DOHH2 (cell line): ENCODE measurements around the gene WDR89.

Experiments used
- H3F3A ChIP-seq: fragments of 200-600 bp; sonication (generic), shearing (Covaris generic); 2 replicates; pipeline ENCODE4 v1.6.0; 2016; ENCODE audit warnings: antibody characterized with exemption, mild to moderate bottlenecking; ENCODE audit not compliant: control insufficient read depth, insufficient read depth
- H3K27ac ChIP-seq: fragments of 200-600 bp; sonication (generic); 2 replicates; pipeline ENCODE4 v1.5.1; 2014; ENCODE audit warnings: low read depth, mild to moderate bottlenecking, low read length, moderate library complexity
- H3K27me3 ChIP-seq: fragments of 200-600 bp; sonication (generic); 2 replicates; pipeline ENCODE4 v1.6.1; 2014; ENCODE audit warnings: mild to moderate bottlenecking, low read length, mixed read lengths; ENCODE audit not compliant: control insufficient read depth
- H3K36me3 ChIP-seq: fragments of 200-600 bp; sonication (generic); 2 replicates; pipeline ENCODE4 v1.6.1; 2014; ENCODE audit warnings: mild to moderate bottlenecking, low read length, moderate library complexity, mixed read lengths; ENCODE audit not compliant: control insufficient read depth
- H3K4me1 ChIP-seq: fragments of 200-600 bp; sonication (generic); 2 replicates; pipeline ENCODE4 v1.6.1; 2014; ENCODE audit warnings: mild to moderate bottlenecking, low read length, mixed read lengths; ENCODE audit not compliant: control insufficient read depth
- H3K4me2 ChIP-seq: fragments of 200-600 bp; sonication (generic); 2 replicates; pipeline ENCODE4 v1.6.0; 2014; ENCODE audit warnings: mild to moderate bottlenecking, low read length, moderate library complexity
- H3K4me3 ChIP-seq: fragments of 200-600 bp; sonication (generic); 2 replicates; pipeline ENCODE4 v1.5.1; 2014; ENCODE audit warnings: mild to moderate bottlenecking, low read length, mixed read lengths
- H3K79me2 ChIP-seq: fragments of 200-600 bp; sonication (generic); 2 replicates; pipeline ENCODE4 v1.6.1; 2014; ENCODE audit warnings: mild to moderate bottlenecking, low read length, mixed read lengths; ENCODE audit not compliant: control insufficient read depth
- H3K9me2 ChIP-seq: fragments of 200-600 bp; sonication (generic); replicated peaks from 2 replicates; pipeline ENCODE4 v1.6.1; 2014; ENCODE audit warnings: mild to moderate bottlenecking, low read length, mixed read lengths; ENCODE audit not compliant: control insufficient read depth
- H3K9me3 ChIP-seq: fragments of 200-600 bp; sonication (generic); 2 replicates; pipeline ENCODE4 v1.6.1; 2014; ENCODE audit warnings: antibody characterized with exemption, low read length, mixed read lengths; ENCODE audit not compliant: control insufficient read depth, insufficient read depth
- H4K20me1 ChIP-seq: fragments of 200-600 bp; sonication (generic); 2 replicates; pipeline ENCODE4 v1.6.0; 2014; ENCODE audit warnings: low read depth, mild to moderate bottlenecking, antibody characterized with exemption, low read length, moderate library complexity; ENCODE audit not compliant: control insufficient read depth, insufficient read depth
- CTCF ChIP-seq: fragments of 200-600 bp; sonication (generic); IDR thresholded peaks from one replicate; pipeline ENCODE4 v1.5.1; 2014; ENCODE audit warnings: antibody characterized with exemption, mild to moderate bottlenecking, low read depth, low read length; ENCODE audit not compliant: poor library complexity, severe bottlenecking
- EZH2phosphoT487 ChIP-seq: fragments of 200-600 bp; sonication (generic); IDR thresholded peaks from 2 replicates; pipeline ENCODE4 v1.6.1; 2017; ENCODE audit warnings: borderline replicate concordance, mild to moderate bottlenecking, antibody characterized with exemption, low read length, moderate library complexity, mixed read lengths

The WDR89 gene

GRCh38 chr14:63641473-63642228 is at the start of gene WDR89:
Gene WDR89 (minus strand): TSS chr14:63641871. CDS start chr14:63599942, 41,929 bp downstream.
- Histone ChIP-seq H3K79me2 (peaks cover 72% of the 10 kb centered on the region), H4K20me1 (no peaks in the 10 kb centered on the region), H3K4me2 (peak within 1 kb of the TSS; percentile 81), H3K36me3 (peaks cover 39% of the 10 kb centered on the region), H3K4me3 (peak within 1 kb of the TSS; percentile 98), H3K27me3 (no peaks in the 10 kb centered on the region), H3F3A (peaks cover 10% of the 10 kb centered on the region), H3K9me3 (peaks cover 7% of the 10 kb centered on the region; the same call in 1 of the 2 replicates), H3K27ac (peak within 1 kb of the TSS; percentile 90), H3K4me1 (peaks cover 30% of the 10 kb centered on the region), H3K9me2 (no peaks in the 10 kb centered on the region)
- no peak for TF ChIP-seq EZH2phosphoT487
- peak; percentile 71 for TF ChIP-seq CTCF

- peaks cover 60% of the 10 kb centered on the region for H3K79me2 ChIP-seq
- H3K36me3 ChIP-seq, result peaks cover 65% of the 10 kb centered on the region
- no peak for TF ChIP-seq EZH2phosphoT487
- no peak for TF ChIP-seq CTCF
- no peak overlapping the region for H3K4me2 ChIP-seq
- H3K9me3 ChIP-seq, result no peaks in the 10 kb centered on the region
- no peak overlapping the region for H3K4me3 ChIP-seq
- peaks cover 19% of the 10 kb centered on the region for H3F3A ChIP-seq
- 0 out of 2 replicates have a peak, but pooled peaks cover 4% of the 10 kb centered on the region for H4K20me1 ChIP-seq
- peaks cover 10% of the 10 kb centered on the region for H3K4me1 ChIP-seq
- H3K27me3 ChIP-seq, result no peaks in the 10 kb centered on the region
- H3K27ac ChIP-seq, result no peak overlapping the region
- H3K9me2 ChIP-seq, result no peaks in the 10 kb centered on the region
Observed at GRCh38 chr14:63689132-63689531, 47.5 kb upstream of the WDR89 start.

GRCh38 chr14:63686926-63687325 is 45.3 kb upstream of the WDR89 start:
- H3K27me3 ChIP-seq, result no peaks in the 10 kb centered on the region
- no peak overlapping the region for H3K27ac ChIP-seq
- no peak for TF ChIP-seq EZH2phosphoT487
- TF ChIP-seq CTCF, result no peak
- no peaks in the 10 kb centered on the region for H3K9me2 ChIP-seq
- no peaks in the 10 kb centered on the region for H3K9me3 ChIP-seq
- H3K4me1 ChIP-seq, result no peaks in the 10 kb centered on the region
- no peak overlapping the region for H3K4me2 ChIP-seq
- no peak overlapping the region for H3K4me3 ChIP-seq
- H3K36me3 ChIP-seq, result peaks cover 68% of the 10 kb centered on the region
- H3F3A ChIP-seq, result peaks cover 30% of the 10 kb centered on the region
- peaks cover 42% of the 10 kb centered on the region for H3K79me2 ChIP-seq
- 0 out of 2 replicates have a peak, but pooled peaks cover 4% of the 10 kb centered on the region for H4K20me1 ChIP-seq
